ENCODE measurements around the gene WDFY3.
"Not testable (repeated sequence)": the region's sequence is repeated elsewhere in the genome, so short reads cannot be mapped to it uniquely, and the experiment has no call there.

DNA sequence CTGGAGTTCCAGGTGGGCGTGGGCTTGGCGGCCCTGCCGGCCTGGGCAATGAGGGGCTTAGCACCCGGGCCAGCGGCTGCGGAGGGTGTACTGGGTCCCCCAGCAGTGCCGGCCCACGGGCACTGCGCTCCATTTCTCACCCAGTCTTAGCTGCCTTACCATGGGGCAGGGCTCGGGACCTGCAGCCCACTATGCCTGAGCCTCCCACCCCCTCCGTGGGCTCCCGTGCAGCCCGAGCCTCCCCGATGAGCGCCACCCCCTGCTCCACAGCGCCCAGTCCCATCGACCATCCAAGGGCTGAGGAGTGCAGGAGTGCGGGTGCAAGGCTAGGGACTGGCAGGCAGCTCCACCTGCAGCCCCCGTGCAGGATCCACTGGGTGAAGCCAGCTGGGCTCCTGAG lies 301.7 kb downstream of the WDFY3 start:
- not testable (repeated sequence) for TF ChIP-seq EZH2 (IDR thresholded peaks at IDR 0.05; ENCODE audit: insufficient read depth, poor library complexity, severe bottlenecking); EZH2phosphoT487 (IDR thresholded peaks at IDR 0.05; ENCODE audit: insufficient read depth, low read depth)

Measured in GM23248 (cell line).